ENCODE results near the gene TALDO1. TPM values are rescaled to one million over a fixed set of nuclear protein-coding genes. Genes with fewer than 3 reads are reported as not detected.

Gene TALDO1
- total and polyA plus RNA-seq, 12 donors = 55.3 to 124 (median 96.3) TPM

GRCh38 chr11:782264-783174 lies 35.3 kb downstream of the TALDO1 start:
- ATAC-seq = no peak
- WGBS, 2 donors = 75 to 76% methylated on average over 36 of the region's 36 CpGs
- peaks cover 0 to 6% (median 0%) of the 10 kb centered on the region in 9 donors for H3K36me3 ChIP-seq
- H3K9me3 ChIP-seq = no peaks in the 10 kb centered on the region
- no peak overlapping the region for H3K27ac ChIP-seq
- H3K4me3 ChIP-seq = no peak overlapping the region
- intact Hi-C loops (cut with DNase I) = no loop called here
- DNase-seq = peak in 1 of 2 donors; percentile 15
- H3K4me1 ChIP-seq = peaks cover 0 to 33% (median 21%) of the 10 kb centered on the region in 9 donors
- TF ChIP-seq CTCF (IDR thresholded peaks at IDR 0.05) = no peak
- peaks cover 0 to 1% (median 0%) of the 10 kb centered on the region in 7 donors for H3K27me3 ChIP-seq

- peak; percentile 45 to 85 (median 80) for ATAC-seq
- intact Hi-C loops (cut with DNase I) = no loop called here
- 25 to 32% methylated on average over 24 of the region's 24 CpGs for WGBS, 2 donors
Observed at GRCh38 chr11:783581-784015, 36.3 kb downstream of the TALDO1 start.

GRCh38 chr11:786235-787083 lies 39.2 kb downstream of the TALDO1 start:
- no peak overlapping the region for H3K4me3 ChIP-seq
- H3K4me1 ChIP-seq = peaks cover 0 to 18% (median 9%) of the 10 kb centered on the region in 9 donors
- peaks cover 0 to 31% (median 25%) of the 10 kb centered on the region in 7 donors for H3K27me3 ChIP-seq
- DNase-seq = no peak
- TF ChIP-seq CTCF (IDR thresholded peaks at IDR 0.05) = no peak
- 75 to 80% methylated on average over 23 to 24 of the region's 24 CpGs for WGBS, 2 donors
- intact Hi-C loops (cut with DNase I) = no loop called here
- no peak overlapping the region for H3K27ac ChIP-seq
- H3K36me3 ChIP-seq = peaks cover 0 to 5% (median 0%) of the 10 kb centered on the region in 9 donors
- no peak for ATAC-seq
- H3K9me3 ChIP-seq = no peaks in the 10 kb centered on the region

More at GRCh38 chr11:783581-784015, 36.3 kb downstream of the TALDO1 start:
- Histone ChIP-seq H3K27me3 (peaks cover 0 to 11% (median under 1%) of the 10 kb centered on the region in 7 donors), H3K9me3 (no peaks in the 10 kb centered on the region), H3K36me3 (peaks cover 0 to 6% (median 0%) of the 10 kb centered on the region in 9 donors), H3K4me3 (no peak overlapping the region), H3K4me1 (peaks cover 0 to 22% (median 14%) of the 10 kb centered on the region in 9 donors), H3K27ac (peak overlapping the region in 4 of 10 donors; percentile 1 to 35 (median 12))
- TF ChIP-seq CTCF (IDR thresholded peaks at IDR 0.05) = peak in 8 of 9 donors; percentile 21 to 72 (median 63)
- DNase-seq = peak; percentile 57 to 72
